Stimulated activated CD8-positive, alpha-beta memory T cell treated with anti-CD3 and anti-CD28 coated beads, Interleukin-15, amount 100 ng/mL, for 48 hours (primary cell): ENCODE data around the gene MED16.
"Not testable (repeated sequence)": the region's sequence is repeated elsewhere in the genome, so short reads cannot be mapped to it uniquely, and the experiment has no call there.

ENCODE experiments used
- DNase-seq, 2 donors: peaks; one replicate each; pipeline ENCODE4 v3.0.0-alpha.2; 2020; ENCODE audit warnings: low read depth in 2 of 2

MED16 gene

DNA sequence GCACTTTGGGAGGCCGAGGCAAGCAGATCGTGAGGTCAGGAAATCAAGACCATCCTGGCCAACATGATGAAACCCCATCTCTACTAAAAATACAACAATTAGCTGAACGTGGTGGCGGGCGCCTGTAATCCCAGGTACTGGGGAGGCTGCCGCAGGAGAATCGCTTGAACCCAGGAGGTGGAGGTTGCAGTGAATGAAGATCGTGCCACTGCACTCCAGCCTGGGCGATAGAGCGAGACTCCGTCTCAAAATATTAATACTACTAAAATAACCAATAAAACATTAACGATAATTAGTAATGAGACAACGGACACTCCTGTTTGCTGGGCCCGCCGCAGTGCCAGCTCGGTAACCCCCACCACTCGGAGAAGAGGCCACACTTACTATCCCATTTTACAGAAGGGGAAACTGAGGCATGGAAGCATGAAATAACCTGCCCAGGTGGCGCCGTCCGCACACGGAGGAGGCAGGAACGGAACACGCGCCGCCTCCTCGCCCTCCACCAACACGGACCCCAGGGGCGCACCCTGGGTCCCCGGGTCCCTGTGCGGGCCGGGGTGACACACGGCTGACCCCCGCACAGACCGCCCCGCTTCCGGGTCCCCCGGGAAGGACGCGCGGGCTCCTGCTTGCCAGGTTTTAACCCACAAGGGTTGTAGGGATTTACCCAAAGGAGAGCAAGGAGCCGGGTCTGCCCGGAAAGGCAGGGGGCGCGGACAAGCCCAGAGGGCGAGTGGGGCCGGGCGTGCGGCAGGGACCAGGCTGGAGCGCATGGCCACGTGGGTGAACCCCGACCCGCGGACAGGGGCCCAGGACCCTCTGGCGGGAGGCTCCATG is 18.4 kb upstream of the MED16 start:
- no peak for DNase-seq

DNA sequence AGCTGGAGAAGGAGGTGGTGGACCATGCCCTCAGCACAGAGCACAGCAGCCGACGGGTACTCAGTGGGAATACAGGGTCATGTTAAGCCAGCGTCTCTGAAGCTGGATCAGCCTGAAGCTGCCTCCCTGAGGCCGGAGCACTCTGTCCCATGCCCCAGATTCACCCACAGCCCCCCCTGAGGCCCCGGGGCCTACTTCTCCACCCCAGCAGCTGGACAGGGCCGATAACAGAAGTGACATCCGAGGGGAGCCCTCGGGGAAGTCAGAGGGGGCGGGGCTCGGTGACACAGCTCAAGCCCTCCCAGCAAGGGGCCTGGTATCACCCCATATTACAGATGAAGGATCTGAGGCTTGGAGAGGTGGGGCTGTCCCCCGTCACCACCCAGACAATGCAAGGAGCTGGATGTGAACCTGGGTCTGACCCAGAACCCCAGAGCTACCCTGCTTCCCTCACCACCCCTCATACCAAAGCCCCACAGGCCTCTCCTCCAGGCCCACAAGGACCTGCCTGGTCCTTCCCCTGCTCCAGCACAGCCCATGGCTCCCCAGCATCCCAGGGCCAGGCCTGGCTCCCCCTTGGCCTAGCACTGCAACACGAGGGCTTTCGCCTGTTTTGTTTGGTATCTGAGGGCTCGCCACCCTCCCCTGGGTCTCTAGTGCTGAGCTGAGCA is 14.3 kb upstream of the MED16 start:
- DNase-seq, result no peak

DNA sequence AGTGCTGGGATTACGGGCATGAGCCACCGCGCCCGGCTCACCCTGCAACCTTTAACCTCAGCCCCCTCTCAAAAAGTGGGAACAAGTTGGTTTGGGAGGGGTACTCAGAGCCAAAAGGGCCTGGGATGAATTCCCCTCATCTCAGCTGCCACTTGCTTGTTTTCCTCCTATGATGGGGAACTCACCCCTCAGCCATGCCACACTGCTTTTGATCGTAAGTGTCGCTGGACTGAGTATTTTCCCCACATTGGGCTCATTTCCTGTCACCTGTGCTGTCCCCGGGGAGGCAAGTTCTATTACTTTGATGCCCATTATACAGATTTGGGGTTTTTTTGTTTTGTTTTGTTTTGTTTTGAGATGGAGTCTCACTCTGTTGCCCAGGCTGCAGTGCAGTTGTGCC is 13.5 kb upstream of the MED16 start:
- DNase-seq, result no peak

DNA sequence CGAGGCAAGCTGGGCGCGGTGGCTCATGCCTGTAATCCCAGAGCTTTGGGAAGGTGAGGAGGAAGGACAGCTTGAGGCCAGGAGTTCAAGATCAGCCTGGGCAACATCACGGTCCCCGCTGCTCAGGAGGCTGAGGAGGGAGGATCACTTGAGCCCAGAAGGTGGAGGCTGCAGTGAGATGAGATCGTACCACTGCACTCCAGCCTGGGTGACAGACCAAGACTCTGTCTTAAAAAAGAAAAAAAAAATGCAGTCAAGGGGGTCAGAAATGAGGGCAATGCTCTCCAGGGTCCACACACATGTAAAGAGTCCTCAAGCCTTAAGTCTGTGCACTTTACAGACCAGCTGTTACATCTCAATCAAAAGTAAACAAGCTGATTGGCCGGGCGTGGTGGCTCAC is 11.6 kb upstream of the MED16 start:
- no peak for DNase-seq

DNA sequence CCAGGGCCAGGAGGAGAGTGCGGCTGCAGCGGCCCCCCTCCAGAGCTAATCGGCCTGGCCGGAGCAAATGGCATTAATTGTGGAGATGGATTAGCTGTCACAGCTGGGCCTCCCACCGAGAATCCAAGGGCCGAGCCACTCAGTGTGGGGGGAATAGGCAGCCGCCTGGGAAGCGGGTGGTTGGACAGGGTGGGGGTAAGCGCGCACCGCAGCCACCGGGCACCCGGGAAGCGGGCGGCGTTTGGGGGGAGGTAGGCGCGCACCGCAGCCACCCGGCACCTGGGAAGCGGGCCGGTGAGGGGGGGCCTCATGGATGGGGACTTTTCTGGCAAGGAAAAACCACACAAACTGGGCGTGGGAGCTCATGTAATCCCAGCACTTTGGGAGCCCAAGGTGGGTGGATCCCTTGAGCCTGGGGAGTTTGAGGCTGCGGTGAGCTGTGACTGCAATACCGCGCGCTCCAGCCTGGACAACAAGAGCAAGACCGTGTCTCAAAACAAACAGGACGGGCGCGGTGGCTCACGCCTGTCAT is 10.3 kb upstream of the MED16 start:
- no peak for DNase-seq

DNA sequence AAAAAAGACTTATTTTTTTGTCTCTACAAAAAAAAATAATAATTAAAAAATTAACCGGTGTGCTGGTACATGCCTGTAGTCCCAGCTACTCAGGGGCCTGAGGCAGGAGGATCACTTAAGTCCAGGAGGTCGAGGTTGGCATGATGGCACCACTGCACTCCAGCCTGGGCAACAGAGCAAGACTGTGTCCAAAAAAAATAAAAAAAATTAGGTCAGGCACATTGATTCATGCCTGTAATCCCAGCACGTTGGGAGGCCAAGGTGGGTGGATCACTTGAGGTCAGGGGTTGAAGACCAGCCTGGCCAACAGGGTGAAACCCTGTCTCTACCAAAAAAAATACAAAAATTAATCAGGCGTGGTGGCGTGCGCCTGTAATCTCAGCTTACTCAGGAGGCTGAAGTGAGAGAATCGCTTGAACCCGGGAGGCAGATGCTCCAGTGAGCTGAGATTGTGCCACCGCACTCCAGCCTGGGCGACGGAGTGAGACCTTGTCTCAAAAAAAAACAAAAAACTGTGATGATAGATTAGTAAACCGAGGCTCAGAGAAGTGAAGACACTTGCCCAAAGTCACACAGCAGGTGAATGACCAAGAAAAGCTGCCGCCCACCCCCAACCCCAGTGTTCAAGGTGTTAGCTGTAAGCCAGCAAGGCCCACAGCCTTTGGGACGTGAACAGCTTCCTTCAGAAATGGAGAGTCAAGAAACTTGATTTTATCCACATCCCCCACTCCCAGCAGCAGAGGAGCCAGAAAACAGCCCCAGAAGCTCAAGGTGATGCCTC is 9.6 kb upstream of the MED16 start:
- no peak for DNase-seq

DNA sequence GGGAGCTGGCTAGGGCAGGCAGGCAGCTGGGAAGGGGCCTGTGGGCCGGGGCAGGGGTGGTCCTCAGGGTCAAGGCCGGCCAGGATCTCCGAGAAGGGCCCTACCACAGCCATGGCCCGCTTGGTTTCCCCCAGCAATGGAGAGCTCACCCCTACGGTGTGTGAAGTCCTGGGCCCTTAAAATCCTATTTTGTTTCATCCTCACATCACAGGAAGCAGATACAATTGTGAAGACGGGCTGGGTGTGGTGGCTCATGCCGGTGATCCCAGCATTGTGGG is 9.0 kb upstream of the MED16 start:
- no peak for DNase-seq

DNA sequence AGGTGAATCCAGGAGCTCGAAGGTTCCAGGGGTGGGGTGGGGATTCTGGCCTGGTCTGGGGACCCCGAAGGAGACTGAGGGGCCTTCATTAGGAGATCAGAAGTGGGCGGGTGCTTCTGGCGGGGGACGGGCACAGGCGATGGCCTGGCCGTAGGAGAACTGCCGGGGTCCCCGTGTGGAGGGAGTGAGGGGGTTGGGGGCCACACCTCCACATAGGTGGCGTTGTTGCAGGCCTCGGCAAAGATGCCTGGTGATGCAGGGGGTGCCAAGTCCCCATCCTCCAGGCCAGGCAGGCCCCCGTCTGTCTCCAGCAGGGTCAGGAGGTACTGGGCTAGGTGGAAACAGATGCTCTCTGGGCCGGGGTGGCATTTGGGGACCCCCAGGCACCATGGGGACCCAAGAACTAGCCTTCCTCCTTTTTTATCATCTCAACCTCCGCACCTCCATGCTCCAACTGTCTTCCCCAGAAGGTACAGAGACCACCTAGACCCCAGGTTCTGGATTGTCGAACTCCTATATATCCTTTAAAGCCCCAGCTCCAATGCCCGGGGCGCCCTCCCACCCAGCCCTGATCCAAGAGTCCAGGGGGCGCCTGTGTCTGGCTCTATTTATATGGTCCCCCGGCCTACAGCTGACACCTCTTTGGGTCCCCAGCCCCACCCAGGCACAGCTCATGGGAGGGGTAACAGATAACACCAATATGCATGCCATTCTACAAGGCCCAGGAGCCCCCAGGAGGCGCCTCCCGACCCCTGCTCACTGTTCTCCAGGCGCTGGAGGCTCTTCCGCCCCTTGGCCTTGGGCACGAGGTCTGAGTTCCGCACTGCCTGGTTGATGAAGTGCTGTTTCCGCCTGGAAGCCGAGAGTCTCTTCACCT is 8.5 kb upstream of the MED16 start:
- DNase-seq, result no peak

DNA sequence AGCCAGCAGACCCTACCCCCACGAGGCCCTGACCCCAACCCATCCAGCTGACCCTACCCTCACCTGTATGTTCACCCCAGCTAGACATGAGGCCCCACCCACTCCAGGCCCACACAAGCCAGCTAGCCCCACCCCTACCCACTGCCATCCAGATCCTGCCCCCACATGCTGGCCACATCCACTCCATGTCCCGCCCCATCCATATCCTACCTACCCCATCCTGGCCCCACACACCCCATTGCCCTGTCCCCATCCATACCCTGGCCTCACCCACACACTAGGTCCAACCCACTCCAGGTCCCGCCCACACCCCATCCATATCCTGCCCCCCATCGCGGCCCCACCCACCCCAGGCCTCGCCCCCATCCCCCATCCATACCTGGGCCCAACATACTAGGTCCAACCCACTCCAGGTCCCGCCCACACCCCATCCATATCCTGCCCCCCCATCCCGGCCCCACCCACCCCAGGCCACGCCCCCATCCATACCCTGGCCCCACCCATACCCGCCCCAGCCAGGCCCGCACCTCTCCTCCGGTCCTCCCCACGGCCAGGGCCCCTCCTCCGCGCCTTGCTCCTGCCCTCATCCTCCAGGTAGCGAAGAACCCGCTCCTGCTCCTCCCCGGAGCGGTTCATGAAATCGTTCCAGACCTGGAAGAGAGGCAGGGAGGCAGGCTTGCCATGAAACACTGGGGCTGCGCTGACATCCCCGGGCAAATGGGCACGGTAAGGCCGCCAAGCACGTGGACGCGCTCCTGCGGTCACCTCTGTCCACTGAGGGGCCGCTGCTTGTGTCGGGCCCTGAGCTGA is 7.5 kb upstream of the MED16 start:
- no peak for DNase-seq

DNA sequence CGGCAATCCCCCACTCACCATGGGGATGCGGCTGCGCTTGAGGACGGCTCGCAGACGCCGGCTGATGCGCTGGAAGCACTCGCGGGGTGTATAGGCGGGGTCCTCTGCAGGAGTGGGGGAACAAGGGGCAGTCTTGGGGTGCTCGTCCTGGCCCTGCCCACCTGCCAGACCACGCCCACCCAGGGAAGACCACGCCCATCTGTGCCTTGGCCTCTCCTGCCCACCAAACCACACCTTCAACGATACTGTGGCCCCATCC is 7.0 kb upstream of the MED16 start:
- DNase-seq, result no peak

DNA sequence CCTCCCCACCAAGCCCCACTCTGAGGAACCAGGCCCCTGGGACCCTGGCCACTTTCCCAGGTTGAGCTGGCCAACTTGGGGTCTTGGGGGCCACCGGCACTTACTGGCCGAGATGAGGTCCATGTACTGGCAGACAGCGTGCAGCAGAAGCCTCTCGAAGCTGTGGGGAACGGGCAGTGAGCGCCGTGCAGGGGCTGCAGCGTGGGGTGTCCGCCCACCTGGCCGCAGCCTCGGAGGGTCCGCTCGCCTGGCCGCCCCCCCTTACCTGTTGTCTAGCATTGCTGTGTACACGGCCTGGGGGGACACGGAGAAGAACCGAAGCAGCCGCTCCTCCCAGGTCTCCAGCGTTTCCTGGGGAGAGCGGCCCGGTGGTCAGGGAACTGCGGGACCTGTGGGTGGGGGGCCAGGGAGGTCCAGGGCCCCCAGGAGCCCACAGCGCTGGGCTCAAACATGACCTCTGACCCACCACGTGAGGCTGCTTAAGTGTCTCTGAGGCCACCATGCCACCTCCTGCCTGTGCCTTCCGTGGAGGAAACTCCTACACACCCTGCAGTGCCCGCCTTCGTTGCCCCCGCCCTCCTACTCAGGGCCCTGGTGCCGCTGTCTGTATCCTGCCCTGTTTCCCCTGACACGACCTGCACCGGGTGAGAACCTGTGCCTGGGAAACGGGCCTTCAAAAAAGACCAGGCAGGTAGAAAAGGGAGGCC is 6.5 kb upstream of the MED16 start:
- no peak for DNase-seq

DNA sequence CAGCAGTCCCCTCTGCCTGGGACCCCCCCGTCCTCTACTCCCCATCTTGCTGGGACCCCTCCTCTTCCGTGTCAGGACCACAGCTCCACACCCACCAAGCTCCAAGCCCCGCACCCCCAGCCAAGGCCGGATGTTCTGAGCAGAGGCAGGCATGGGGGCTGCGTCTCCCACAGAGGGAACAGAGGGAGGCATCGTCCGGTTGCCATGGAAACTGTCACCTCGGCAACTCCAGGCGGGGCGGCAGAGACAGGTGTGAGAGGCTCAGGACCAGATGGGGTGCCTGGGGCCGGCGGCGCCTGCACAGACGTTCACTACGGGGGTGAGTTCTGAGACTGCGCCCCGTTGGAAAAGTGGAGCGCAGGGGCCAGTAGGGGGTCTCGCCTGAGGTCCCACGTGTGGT is 5.7 kb upstream of the MED16 start:
- no peak for DNase-seq

DNA sequence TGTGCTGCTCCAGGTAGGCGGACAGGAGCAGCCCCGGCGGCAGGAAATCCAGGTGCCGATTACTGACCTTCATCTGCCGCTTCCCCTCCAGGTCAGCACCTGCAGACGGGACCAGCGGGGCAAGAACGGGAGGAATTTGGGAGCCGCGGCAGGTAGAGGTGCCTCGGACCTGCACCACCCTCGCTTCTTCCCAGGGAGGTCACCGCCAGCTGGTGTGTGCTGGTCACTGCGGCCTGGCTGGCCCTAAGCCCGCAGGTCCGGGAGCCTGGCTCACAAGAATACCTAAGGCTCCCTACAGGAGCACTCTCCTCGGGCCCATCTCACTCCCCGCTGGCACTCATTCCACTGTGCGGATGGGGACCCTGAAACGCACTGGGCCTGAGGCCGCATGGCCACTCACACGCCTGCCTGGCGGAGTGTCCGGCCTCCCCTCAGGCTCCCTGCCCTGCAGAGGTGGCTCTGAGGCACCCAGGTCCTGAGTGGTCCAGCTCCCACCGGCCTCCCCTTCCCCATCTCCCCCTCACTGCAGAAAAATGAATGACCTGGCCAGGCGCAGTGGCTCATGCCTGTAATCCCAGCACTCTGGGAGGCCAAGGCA is 4.6 kb upstream of the MED16 start:
- DNase-seq, result no peak

DNA sequence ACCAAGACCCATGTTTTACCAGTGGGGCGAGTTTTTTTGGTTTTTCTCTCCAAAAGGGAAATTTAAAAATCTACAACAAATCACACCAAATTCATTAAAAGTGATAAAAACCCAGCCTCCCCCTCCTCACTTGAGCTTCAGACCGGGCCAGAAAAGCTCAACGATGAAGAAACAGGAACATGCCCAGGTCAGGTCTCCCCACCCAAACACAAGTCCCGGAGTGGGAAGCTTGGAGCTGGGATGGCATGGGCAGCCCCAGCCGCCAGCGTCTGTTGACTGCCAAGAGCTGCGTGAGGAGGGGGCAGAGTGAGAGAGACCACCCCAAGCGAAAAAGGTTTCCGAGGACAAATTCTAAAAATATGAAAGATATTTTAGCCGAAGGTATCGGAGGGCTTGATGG is 4.0 kb upstream of the MED16 start:
- no peak for DNase-seq

DNA sequence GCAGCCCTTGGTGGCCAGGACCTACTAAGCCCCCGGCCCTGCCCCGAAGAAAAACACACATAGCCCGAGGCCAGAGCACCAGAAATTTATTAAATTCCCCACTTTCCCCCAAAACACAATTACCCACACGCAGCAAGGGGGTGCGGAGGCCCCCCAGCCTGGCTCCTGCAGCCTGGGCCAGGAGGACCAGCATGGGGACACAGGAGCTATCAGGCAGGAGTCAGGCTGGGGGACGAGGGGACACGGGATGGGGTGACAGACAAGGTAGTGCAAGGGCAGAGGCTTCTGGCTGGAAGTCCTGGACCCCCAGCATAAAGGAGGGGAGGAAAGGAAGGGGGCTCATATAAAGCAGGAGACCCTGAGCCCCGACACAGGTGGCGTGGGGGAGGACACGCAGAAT is 3.4 kb upstream of the MED16 start:
- no peak for DNase-seq

DNA sequence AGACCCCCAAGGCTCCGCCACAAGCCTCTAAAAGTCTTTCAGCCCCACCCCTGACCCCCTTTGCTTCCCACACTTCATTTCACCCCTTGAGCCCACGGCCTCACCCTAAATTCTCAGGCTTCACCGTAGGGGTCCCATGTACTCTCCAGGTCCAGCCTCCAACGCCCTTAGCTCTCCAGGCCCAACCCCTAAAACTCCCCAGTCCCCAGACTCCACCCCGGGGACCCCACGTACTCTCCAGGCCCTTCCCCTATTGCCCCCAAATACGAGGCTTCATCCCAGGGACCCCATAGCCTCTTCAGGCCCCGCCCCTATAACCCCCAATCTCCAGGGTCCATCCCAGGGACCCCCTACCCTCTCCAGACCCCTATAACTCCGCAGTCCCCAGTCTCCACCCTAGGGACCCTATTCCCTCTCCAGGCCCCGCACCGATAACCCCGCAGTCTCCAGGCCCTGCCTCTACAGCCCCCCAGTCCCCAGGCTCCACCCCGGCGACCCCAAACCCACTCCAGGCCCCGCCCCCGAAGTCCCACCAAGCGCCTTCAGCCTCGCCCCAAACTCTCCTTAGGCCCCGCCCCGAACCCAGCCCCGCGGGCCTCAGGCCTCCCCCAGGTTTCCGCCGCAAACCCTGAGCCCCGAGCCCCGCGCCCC is 619 bp downstream of the MED16 start:
- no peak for DNase-seq

DNA sequence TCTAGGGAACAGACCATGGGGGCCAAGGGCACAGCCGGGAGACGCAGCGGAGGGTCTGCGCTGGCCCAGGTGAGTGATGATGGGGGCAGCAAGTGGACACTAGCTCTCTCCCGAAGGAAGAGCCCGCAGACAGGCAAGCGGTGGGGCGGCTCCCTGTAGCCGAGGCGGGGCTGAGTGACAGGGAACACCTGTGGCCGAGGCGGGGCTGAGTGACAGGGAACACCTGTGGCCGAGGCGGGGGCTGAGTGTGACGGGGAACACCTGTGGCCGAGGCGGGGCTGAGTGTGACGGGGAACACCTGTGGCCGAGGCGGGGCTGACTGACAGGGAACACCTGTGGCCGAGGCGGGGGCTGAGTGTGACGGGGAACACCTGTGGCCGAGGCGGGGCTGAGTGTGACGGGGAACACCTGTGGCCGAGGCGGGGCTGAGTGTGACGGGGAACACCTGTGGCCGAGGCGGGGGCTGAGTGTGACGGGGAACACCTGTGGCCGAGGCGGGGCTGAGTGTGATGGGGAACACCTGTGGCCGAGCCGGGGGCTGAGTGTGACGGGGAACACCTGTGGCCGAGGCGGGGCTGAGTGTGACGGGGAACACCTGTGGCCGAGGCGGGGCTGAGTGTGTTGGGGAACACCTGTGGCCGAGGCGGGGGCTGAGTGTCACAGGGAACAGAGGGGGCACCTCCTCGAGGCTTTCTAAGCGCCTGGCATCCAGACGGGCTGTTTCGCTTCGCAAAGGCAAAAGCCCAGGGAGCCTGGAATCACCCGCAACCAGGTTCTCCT is 1.4 kb downstream of the MED16 start:
- not testable (repeated sequence) for DNase-seq

DNA sequence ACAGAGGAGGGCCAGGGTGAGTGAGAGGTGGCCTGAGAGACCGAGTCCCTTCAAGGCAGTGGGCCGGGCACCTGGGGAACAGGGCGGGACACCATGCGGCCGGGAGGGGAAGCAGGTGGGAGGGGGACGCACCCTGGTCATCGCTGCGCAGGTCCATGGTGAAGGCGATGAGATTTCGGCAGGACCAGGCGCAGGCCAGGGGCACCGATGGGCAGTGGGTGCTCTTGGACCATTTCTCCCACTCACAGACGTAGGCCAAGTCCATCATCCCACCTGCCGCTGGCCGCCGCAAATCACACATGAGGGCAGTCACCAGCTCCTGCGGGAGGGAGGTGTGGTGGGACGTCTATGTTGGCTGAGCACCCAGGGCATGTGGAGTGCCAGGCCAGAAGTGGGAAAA is 2.2 kb downstream of the MED16 start:
- no peak for DNase-seq
